A549 (cell line): ENCODE results near the gene PSMC5. TPM values are rescaled to one million over a fixed set of nuclear protein-coding genes. Genes with fewer than 3 reads are reported as not detected.

Source experiments
- ATAC-seq, 2 experiments: fragments of 200-7000 bp in 1 of 2; fragments of >200 bp in 1 of 2; cut with Nextera tagmentation in 1 of 2; cut with Tn5 transposase in 1 of 2; 3 replicates each; pipeline versions ENCODE4 v1.8.0 to v1.9.1; 2018 to 2020; ENCODE audit warnings: mild to moderate bottlenecking in 1 of 2, moderate library complexity in 1 of 2
- CTCF ChIA-PET: fragments of 300-600 bp; sonication (Branson Sonifier 250); formaldehyde crosslinking; extraction: SDS; loops from one replicate; lab custom pipeline; 2021; ENCODE audit warnings: antibody characterized with exemption, inconsistent platforms; lab: Yijun Ruan, JAX
- POLR2A ChIA-PET: fragments of 350-600 bp; formaldehyde crosslinking; extraction: SDS; loops from one replicate; lab custom pipeline; 2021; ENCODE audit warnings: antibody characterized with exemption, inconsistent platforms; lab: Yijun Ruan, JAX
- DNase-seq, 2 experiments: peaks; one replicate each; pipeline versions ENCODE4 v3.0.0 to v3.0.0-alpha.2; 2011 to 2016; ENCODE audit warnings: low read depth in 1 of 2, low spot score in 1 of 2
- FAIRE-seq: peaks from 2 replicates; lab custom pipeline; 2011; peaks lifted over from hg19 to GRCh38; lab: Jason Lieb, UNC
- H3K27ac ChIP-seq, 2 experiments: fragments of >200 bp; sonication (Bioruptor Twin); formaldehyde crosslinking; 3 replicates each; pipeline ENCODE4 v1.5.1; 2016 to 2017
- H3K4me1 ChIP-seq: fragments of >200 bp; sonication (Bioruptor Twin); formaldehyde crosslinking; 3 replicates; pipeline ENCODE4 v1.6.1; 2016
- H3K4me2 ChIP-seq: fragments of >200 bp; sonication (Bioruptor Twin); formaldehyde crosslinking; 3 replicates; pipeline ENCODE4 v1.6.1; 2016
- H3K4me3 ChIP-seq: fragments of >200 bp; sonication (Bioruptor Twin); formaldehyde crosslinking; 3 replicates; pipeline ENCODE4 v1.5.1; 2016
- H3K9me3 ChIP-seq: fragments of >200 bp; sonication (Bioruptor Twin); formaldehyde crosslinking; 3 replicates; pipeline ENCODE4 v1.6.1; 2016
- CHD2 ChIP-seq: fragments of 150-350 bp; IDR thresholded peaks from 2 replicates; pipeline ENCODE4 v1.6.1; 2014; ENCODE audit warnings: low read length; ENCODE audit not compliant: partially characterized antibody
- CHD4 ChIP-seq: fragments of 200-600 bp; sonication (generic); IDR thresholded peaks from 2 replicates; pipeline ENCODE4 v1.6.1; 2016; ENCODE audit warnings: antibody characterized with exemption, mild to moderate bottlenecking, borderline replicate concordance
- EHF ChIP-seq: fragments of 250-450 bp; sonication (Bioruptor Pico); IDR thresholded peaks from 2 replicates; pipeline ENCODE4 v1.5.0; 2020; ENCODE audit warnings: mild to moderate bottlenecking
- FOXS1 ChIP-seq: fragments of 250-450 bp; sonication (Bioruptor Pico); IDR thresholded peaks from 2 replicates; pipeline ENCODE4 v1.5.0; 2020; ENCODE audit warnings: mild to moderate bottlenecking, moderate library complexity
- HDAC2 ChIP-seq: fragments of 200-600 bp; sonication (generic); IDR thresholded peaks from 2 replicates; pipeline ENCODE4 v1.6.1; 2016
- HOXB5 ChIP-seq: fragments of 250-450 bp; sonication (Bioruptor Pico); IDR thresholded peaks from 2 replicates; pipeline ENCODE4 v1.5.0; 2020; ENCODE audit warnings: mild to moderate bottlenecking, moderate library complexity
- JUN ChIP-seq, 2 experiments: fragments of >200 bp; sonication (Bioruptor Twin); formaldehyde crosslinking; IDR thresholded peaks; 2 replicates in 1 of 2; 3 replicates in 1 of 2; pipeline ENCODE4 v1.6.1; 2016 to 2017
- KDM1A ChIP-seq: fragments of 200-600 bp; sonication (generic); IDR thresholded peaks from 2 replicates; pipeline ENCODE4 v1.6.1; 2016; ENCODE audit warnings: low read depth, mild to moderate bottlenecking
- MYC ChIP-seq: IDR thresholded peaks from 2 replicates; pipeline ENCODE4 v1.6.1; 2012; ENCODE audit warnings: mild to moderate bottlenecking, inconsistent platforms, low read length, improper control_type of control experiment, borderline replicate concordance
- RAD21 ChIP-seq, 2 experiments: fragments of >200 bp in 1 of 2; sonication (Bioruptor Twin) in 1 of 2; formaldehyde crosslinking in 1 of 2; IDR thresholded peaks in 1 of 2; conservative IDR thresholded peaks in 1 of 2; 2 replicates in 1 of 2; 3 replicates in 1 of 2; pipeline ENCODE4 v1.6.1; 2012 to 2018; ENCODE audit warnings: inconsistent platforms in 1 of 2
- RARB ChIP-seq: fragments of 250-450 bp; sonication (Bioruptor Pico); IDR thresholded peaks from 2 replicates; pipeline ENCODE4 v1.8.0; 2021; ENCODE audit warnings: mild to moderate bottlenecking, moderate library complexity
- SMC3 ChIP-seq: fragments of >200 bp; sonication (Bioruptor Twin); formaldehyde crosslinking; IDR thresholded peaks from 3 replicates; pipeline ENCODE4 v1.6.1; 2018; ENCODE audit warnings: inconsistent platforms
- WGBS: methylation state at CpG from one replicate; pipeline ENCODE4 v1.1.6; 2017; ENCODE audit errors: missing lambda C conversion rate; 5-methylcytosine and 5-hydroxymethylcytosine counted together
- polyA plus RNA-seq, 4 experiments: library from polyadenylated mRNA; depleted of rRNA in 3 of 4; stranded (reverse); fragments of >200 nt; fragmentation: RNase III in 1 of 4; extraction: RNeasy Plus Mini Kit Qiagen cat#74134 plus additional on column Dnase treatment in 1 of 4; gene quantifications; 2 replicates in 3 of 4; 3 replicates in 1 of 4; pipeline ENCODE4 v1.2.3, GENCODE V29; 2011 to 2017
- TF ChIP-seq, protein P1 (sequence below): fragments of 150-350 bp; IDR thresholded peaks from 2 replicates; pipeline ENCODE4 v1.6.1; 2014; ENCODE audit warnings: low read depth, mild to moderate bottlenecking, low read length
- TF ChIP-seq, protein P2 (sequence below): IDR thresholded peaks from 2 replicates; pipeline ENCODE4 v1.6.1; 2012
- TF ChIP-seq, protein P3 (sequence below): fragments of >200 bp; sonication (Bioruptor Twin); formaldehyde crosslinking; IDR thresholded peaks from 3 replicates; pipeline ENCODE4 v1.5.1; 2016
- TF ChIP-seq, protein P4 (sequence below): fragments of 450-650 bp; IDR thresholded peaks from 2 replicates; pipeline ENCODE4 v1.6.1; 2014; ENCODE audit warnings: antibody characterized with exemption
- TF ChIP-seq, protein P5 (sequence below): IDR thresholded peaks from 2 replicates; pipeline ENCODE4 v1.6.1; 2012

PSMC5 gene
- polyA plus RNA-seq, 2 of the 4 experiments (the other 2 are of a cell fraction) = 303 to 406 TPM

DNA sequence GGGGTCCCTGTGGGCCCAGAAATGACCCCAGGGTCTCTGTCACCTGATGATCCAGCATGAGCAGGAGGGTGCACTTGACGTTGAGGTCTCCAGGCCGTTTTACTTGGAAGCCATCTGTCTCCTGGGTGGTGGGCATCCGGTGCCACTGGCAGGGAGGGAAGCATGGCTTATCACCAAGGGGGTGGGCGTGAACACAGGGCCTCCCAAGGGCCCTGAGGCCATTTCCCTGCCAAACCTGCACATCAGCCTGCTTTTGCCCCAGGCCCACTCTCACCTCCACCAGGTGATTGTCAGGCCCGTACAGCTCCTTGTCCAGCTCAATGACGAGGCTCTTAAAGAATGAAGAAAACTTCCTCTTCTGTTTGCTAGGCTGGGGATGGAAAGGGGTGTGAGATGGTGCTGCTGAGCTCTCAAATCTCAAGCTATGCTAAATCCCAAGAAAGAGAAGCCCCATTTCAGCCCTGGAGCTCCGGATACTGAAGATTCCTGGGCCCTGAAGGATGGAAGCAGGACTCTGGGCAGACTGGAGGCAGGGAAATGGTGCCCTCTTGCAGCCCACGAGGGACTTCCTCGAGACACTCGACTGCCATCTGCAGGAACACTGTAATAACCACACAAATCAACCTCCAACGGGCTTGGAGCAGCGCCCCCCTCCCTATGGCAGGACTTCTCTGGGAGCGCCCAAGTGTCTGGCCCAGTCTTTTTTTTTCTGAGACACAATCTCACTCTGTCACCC lies 7.4 kb downstream of the PSMC5 start:
- POLR2A ChIA-PET = interaction anchor here (1.6 to 1.9 kb wide), 2 partner anchors 8 to 9 kb away, joined by 4 to 11 read pairs; partner anchors contain the start of gene PSMC5
- no peaks in the 10 kb centered on the region for H3K9me3 ChIP-seq
- peak; percentile 92 to 95 for DNase-seq
- no peak for FAIRE-seq
- TF ChIP-seq CHD2 (no peak), RAD21 (conservative IDR thresholded peaks at IDR 0.05 in 1 of 2, IDR thresholded peaks at IDR 0.05 in 1 of 2) (peak; percentile 59 to 65), MYC (peak; percentile 65; the same call in 1 of the 2 replicates), JUN (IDR thresholded peaks at IDR 0.05) (peak in 1 of 2 experiments; percentile 49; a peak in 2 of 5 replicates), SMC3 (peak; percentile 57; the same call in 1 of the 3 replicates)
- TF ChIP-seq, protein P1, sequence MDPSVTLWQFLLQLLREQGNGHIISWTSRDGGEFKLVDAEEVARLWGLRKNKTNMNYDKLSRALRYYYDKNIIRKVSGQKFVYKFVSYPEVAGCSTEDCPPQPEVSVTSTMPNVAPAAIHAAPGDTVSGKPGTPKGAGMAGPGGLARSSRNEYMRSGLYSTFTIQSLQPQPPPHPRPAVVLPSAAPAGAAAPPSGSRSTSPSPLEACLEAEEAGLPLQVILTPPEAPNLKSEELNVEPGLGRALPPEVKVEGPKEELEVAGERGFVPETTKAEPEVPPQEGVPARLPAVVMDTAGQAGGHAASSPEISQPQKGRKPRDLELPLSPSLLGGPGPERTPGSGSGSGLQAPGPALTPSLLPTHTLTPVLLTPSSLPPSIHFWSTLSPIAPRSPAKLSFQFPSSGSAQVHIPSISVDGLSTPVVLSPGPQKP = no peak
- TF ChIP-seq, protein P2, sequence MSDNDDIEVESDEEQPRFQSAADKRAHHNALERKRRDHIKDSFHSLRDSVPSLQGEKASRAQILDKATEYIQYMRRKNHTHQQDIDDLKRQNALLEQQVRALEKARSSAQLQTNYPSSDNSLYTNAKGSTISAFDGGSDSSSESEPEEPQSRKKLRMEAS = peak; percentile 87
- TF ChIP-seq, protein P3, sequence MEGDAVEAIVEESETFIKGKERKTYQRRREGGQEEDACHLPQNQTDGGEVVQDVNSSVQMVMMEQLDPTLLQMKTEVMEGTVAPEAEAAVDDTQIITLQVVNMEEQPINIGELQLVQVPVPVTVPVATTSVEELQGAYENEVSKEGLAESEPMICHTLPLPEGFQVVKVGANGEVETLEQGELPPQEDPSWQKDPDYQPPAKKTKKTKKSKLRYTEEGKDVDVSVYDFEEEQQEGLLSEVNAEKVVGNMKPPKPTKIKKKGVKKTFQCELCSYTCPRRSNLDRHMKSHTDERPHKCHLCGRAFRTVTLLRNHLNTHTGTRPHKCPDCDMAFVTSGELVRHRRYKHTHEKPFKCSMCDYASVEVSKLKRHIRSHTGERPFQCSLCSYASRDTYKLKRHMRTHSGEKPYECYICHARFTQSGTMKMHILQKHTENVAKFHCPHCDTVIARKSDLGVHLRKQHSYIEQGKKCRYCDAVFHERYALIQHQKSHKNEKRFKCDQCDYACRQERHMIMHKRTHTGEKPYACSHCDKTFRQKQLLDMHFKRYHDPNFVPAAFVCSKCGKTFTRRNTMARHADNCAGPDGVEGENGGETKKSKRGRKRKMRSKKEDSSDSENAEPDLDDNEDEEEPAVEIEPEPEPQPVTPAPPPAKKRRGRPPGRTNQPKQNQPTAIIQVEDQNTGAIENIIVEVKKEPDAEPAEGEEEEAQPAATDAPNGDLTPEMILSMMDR = peak; percentile 94
- TF ChIP-seq, all 56 proteins: peak for 6
- H3K4me3 ChIP-seq = no peak overlapping the region
- CTCF ChIA-PET = interaction anchor here (0.8 to 4.5 kb wide), 25 partner anchors 7 to 409 kb away, joined by 3 to 29 read pairs (median 6); partner anchors contain the start of genes DDX42, PSMC5 and SMARCD2
- no peak overlapping the region for H3K4me2 ChIP-seq
- H3K4me1 ChIP-seq = peaks cover 20% of the 10 kb centered on the region; the same call in 2 of the 3 replicates
- ATAC-seq = peak; percentile 82 to 93
- H3K27ac ChIP-seq = peak overlapping the region in 1 of 2 experiments; percentile 70; a peak in 3 of 6 replicates
- 45% methylated on average over 13 of the region's 13 CpGs for WGBS

DNA sequence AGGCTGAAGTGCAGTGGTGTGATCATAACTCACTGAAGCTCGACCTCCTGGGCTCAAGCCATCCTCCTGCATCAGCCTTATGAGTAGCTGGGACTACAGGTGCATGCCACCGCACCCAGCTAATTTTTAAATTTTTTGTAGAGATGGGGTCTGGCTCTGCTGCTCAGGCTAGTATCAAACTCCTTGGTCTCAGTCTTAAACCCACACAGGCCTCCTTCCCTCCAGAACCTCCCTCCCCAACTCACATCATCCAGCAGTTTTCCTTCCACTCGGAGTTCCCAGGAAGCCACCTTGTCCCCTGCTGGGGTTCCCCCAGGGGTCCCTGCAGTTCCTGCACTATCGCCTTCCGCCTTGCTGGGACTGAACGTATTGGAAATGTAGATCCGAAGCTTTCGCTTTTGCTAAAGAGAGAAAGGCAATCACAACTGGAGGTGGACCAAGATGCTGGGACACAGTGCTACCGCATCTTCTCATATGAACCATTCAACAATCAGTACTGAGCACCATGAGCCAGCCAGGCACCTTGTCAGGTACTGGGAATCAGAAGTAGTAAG lies 8.0 kb downstream of the PSMC5 start:
- ATAC-seq (no peak), FAIRE-seq (no peak), DNase-seq (no peak)
- H3K9me3 ChIP-seq = no peaks in the 10 kb centered on the region
- TF ChIP-seq, protein P3 = peak; percentile 24; the same call in 1 of the 3 replicates
- TF ChIP-seq RAD21 (conservative IDR thresholded peaks at IDR 0.05 in 1 of 2, IDR thresholded peaks at IDR 0.05 in 1 of 2) = no peak
- 84% methylated on average over 9 of the region's 9 CpGs for WGBS
- POLR2A ChIA-PET = interaction anchor here (1.6 to 1.9 kb wide), 2 partner anchors 8 kb away, joined by 4 to 11 read pairs; partner anchors contain the start of gene PSMC5
- no peak overlapping the region for H3K4me3 ChIP-seq
- CTCF ChIA-PET = interaction anchor here (0.8 to 4.5 kb wide), 17 partner anchors 6 to 220 kb away, joined by 3 to 29 read pairs (median 6); partner anchors contain the start of genes DDX42, PSMC5 and SMARCD2
- no peak overlapping the region for H3K4me2 ChIP-seq
- 0 out of 6 replicates have a peak overlapping the region, but pooled peaks of 1 of the 2 experiments have one; percentile 5 for H3K27ac ChIP-seq
- peaks cover 20% of the 10 kb centered on the region; the same call in 2 of the 3 replicates for H3K4me1 ChIP-seq

DNA sequence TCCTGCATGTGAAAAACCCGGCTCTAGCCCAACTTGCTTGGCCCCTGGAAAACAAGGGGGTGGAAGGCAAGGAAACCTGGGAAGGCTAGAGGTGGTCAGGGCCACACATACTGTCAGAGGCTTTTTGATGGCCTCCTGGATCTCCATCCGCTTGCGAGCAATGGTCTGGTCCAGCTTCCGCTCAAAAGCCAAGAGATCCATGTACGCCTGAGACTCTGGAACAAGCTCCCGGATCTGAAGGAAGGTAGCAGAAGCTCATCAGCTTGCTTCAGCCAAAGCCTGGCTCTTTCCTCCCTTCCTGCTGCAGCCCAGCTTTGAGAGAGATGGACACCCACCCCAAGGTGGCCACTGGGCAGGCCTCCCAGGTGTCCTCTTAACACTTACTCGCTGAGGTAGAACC lies 9.6 kb downstream of the PSMC5 start:
- no peak for DNase-seq
- no peak for ATAC-seq
- CTCF ChIA-PET = interaction anchor here (1.9 to 4.2 kb wide), 3 partner anchors 10 to 19 kb away, joined by 4 to 37 read pairs (median 27); partner anchors contain the start of genes FTSJ3 and PSMC5
- no peak overlapping the region for H3K27ac ChIP-seq
- H3K4me2 ChIP-seq = no peak overlapping the region
- POLR2A ChIA-PET = no interaction called here
- 90% methylated on average over 7 of the region's 7 CpGs for whole genome bisulfite sequencing
- H3K4me1 ChIP-seq = peaks cover 32% of the 10 kb centered on the region
- no peak overlapping the region for H3K4me3 ChIP-seq
- no peak for FAIRE-seq
- no peaks in the 10 kb centered on the region for H3K9me3 ChIP-seq
- TF ChIP-seq FOXS1 (CRISPR knock-in tag) = no peak
- TF ChIP-seq KDM1A = no peak
- TF ChIP-seq RARB (CRISPR knock-in tag) = no peak
- TF ChIP-seq, protein P4, sequence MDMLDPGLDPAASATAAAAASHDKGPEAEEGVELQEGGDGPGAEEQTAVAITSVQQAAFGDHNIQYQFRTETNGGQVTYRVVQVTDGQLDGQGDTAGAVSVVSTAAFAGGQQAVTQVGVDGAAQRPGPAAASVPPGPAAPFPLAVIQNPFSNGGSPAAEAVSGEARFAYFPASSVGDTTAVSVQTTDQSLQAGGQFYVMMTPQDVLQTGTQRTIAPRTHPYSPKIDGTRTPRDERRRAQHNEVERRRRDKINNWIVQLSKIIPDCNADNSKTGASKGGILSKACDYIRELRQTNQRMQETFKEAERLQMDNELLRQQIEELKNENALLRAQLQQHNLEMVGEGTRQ = no peak
- TF ChIP-seq EHF = no peak
- no peak for TF ChIP-seq JUN (IDR thresholded peaks at IDR 0.05)
- TF ChIP-seq, protein P5, sequence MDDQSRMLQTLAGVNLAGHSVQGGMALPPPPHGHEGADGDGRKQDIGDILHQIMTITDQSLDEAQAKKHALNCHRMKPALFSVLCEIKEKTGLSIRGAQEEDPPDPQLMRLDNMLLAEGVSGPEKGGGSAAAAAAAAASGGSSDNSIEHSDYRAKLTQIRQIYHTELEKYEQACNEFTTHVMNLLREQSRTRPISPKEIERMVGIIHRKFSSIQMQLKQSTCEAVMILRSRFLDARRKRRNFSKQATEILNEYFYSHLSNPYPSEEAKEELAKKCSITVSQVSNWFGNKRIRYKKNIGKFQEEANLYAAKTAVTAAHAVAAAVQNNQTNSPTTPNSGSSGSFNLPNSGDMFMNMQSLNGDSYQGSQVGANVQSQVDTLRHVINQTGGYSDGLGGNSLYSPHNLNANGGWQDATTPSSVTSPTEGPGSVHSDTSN = no peak
- no peak for TF ChIP-seq HOXB5
- TF ChIP-seq CHD4 = no peak
- no peak for TF ChIP-seq RAD21 (conservative IDR thresholded peaks at IDR 0.05 in 1 of 2, IDR thresholded peaks at IDR 0.05 in 1 of 2)
- TF ChIP-seq HDAC2 = no peak
- TF ChIP-seq, all 56 proteins: peak for 0
